Smooth muscle cell (in vitro differentiated cells): ENCODE measurements around the gene MDM1. TPM values are rescaled to one million over a fixed set of nuclear protein-coding genes. Genes with fewer than 3 reads are reported as not detected.

Experiments used
- DNase-seq: peaks from one replicate; lab custom pipeline; 2025; ENCODE audit not compliant: unreplicated experiment; lab: John Stamatoyannopoulos, UW
- H2AFZ ChIP-seq: fragments of 200-600 bp; sonication (generic); 2 replicates; pipeline ENCODE4 v1.6.0; 2016; ENCODE audit warnings: antibody characterized with exemption, low read depth, mild to moderate bottlenecking
- H3F3A ChIP-seq: fragments of 200-600 bp; sonication (generic); 2 replicates; pipeline ENCODE4 v1.6.0; 2017; ENCODE audit warnings: antibody characterized with exemption, low read depth
- H3K27ac ChIP-seq: fragments of 200-600 bp; sonication (generic); 2 replicates; pipeline ENCODE4 v1.5.1; 2016; ENCODE audit warnings: low read depth, mild to moderate bottlenecking
- H3K27me3 ChIP-seq: fragments of 200-600 bp; sonication (generic); 2 replicates; pipeline ENCODE4 v1.6.1; 2016; ENCODE audit warnings: low read depth, mild to moderate bottlenecking
- H3K36me3 ChIP-seq: fragments of 200-600 bp; sonication (generic); 2 replicates; pipeline ENCODE4 v1.5.1; 2016; ENCODE audit warnings: low read depth
- H3K4me1 ChIP-seq: fragments of 200-600 bp; sonication (generic); 2 replicates; pipeline ENCODE4 v1.5.1; 2016; ENCODE audit warnings: low read depth
- H3K4me2 ChIP-seq: fragments of 200-600 bp; sonication (generic); 2 replicates; pipeline ENCODE4 v1.6.0; 2016; ENCODE audit warnings: mild to moderate bottlenecking
- H3K4me3 ChIP-seq: fragments of 200-600 bp; sonication (generic); 2 replicates; pipeline ENCODE4 v1.5.1; 2016; ENCODE audit warnings: mild to moderate bottlenecking
- H3K79me2 ChIP-seq: fragments of 200-600 bp; sonication (generic); 2 replicates; pipeline ENCODE4 v1.6.0; 2016; ENCODE audit warnings: low read depth, mild to moderate bottlenecking
- H3K9ac ChIP-seq: fragments of 200-600 bp; sonication (generic); 2 replicates; pipeline ENCODE4 v1.6.0; 2016; ENCODE audit warnings: low read depth
- H3K9me3 ChIP-seq: fragments of 200-600 bp; sonication (generic); replicated peaks from 2 replicates; pipeline ENCODE4 v1.5.1; 2016; ENCODE audit warnings: low read depth
- H4K20me1 ChIP-seq: fragments of 200-600 bp; sonication (generic); 2 replicates; pipeline ENCODE4 v1.6.0; 2016; ENCODE audit warnings: low read depth
- CTCF ChIP-seq: fragments of 200-600 bp; sonication (generic); IDR thresholded peaks from 2 replicates; pipeline ENCODE4 v1.5.1; 2017; ENCODE audit warnings: borderline replicate concordance, mild to moderate bottlenecking, antibody characterized with exemption; ENCODE audit not compliant: insufficient read depth, poor library complexity, severe bottlenecking
- WGBS: methylation state at CpG from one replicate; pipeline ENCODE4 v1.1.7; 2016; ENCODE audit warnings: low lambda C conversion rate; 5-methylcytosine and 5-hydroxymethylcytosine counted together
- polyA plus RNA-seq: library from polyadenylated mRNA; unstranded; fragments of >200 nt; fragmentation: Nextera tagmentation; extraction: Ambion mirVana; gene quantifications from 2 replicates; pipeline ENCODE4 v1.2.1, GENCODE V29; 2016
- total RNA-seq: library from RNA; depleted of rRNA; stranded (reverse); fragments of >200 nt; gene quantifications from 2 replicates; pipeline ENCODE4 v1.2.3, GENCODE V29; 2014

The MDM1 gene
- total and polyA plus RNA-seq, 2 experiments from 2014 or later, result 5.4 to 15.9 TPM

- H3K4me3 ChIP-seq, result no peak overlapping the region
- no peaks in the 10 kb centered on the region for H3K27me3 ChIP-seq
- H3K4me1 ChIP-seq, result no peaks in the 10 kb centered on the region
- no peaks in the 10 kb centered on the region for H4K20me1 ChIP-seq
- no peak overlapping the region for H3K27ac ChIP-seq
- no peak overlapping the region for H3K9ac ChIP-seq
- H2AFZ ChIP-seq, result no peak overlapping the region
- no peaks in the 10 kb centered on the region for H3K79me2 ChIP-seq
- DNase-seq, result no peak
- no peak overlapping the region for H3K4me2 ChIP-seq
- no peak for TF ChIP-seq CTCF
- no peaks in the 10 kb centered on the region for H3K9me3 ChIP-seq
- no peaks in the 10 kb centered on the region for H3K36me3 ChIP-seq
- H3F3A ChIP-seq, result no peaks in the 10 kb centered on the region
These were observed 63.2 kb downstream of the MDM1 start for GRCh38 chr12:68268967-68269366.

- no peak overlapping the region for H3K27ac ChIP-seq
- H3K4me2 ChIP-seq, result no peak overlapping the region
- H2AFZ ChIP-seq, result no peak overlapping the region
- H3K9me3 ChIP-seq, result no peaks in the 10 kb centered on the region
- H4K20me1 ChIP-seq, result no peaks in the 10 kb centered on the region
- no peaks in the 10 kb centered on the region for H3K36me3 ChIP-seq
- H3K9ac ChIP-seq, result no peak overlapping the region
- H3K79me2 ChIP-seq, result no peaks in the 10 kb centered on the region
- H3K4me3 ChIP-seq, result no peak overlapping the region
- H3F3A ChIP-seq, result no peaks in the 10 kb centered on the region
- 70% methylated on average over 6 of the region's 6 CpGs for WGBS
- H3K4me1 ChIP-seq, result no peaks in the 10 kb centered on the region
- no peak for DNase-seq
- no peaks in the 10 kb centered on the region for H3K27me3 ChIP-seq
- TF ChIP-seq CTCF, result no peak
These were observed 64.2 kb downstream of the MDM1 start for GRCh38 chr12:68267892-68268396.

- no peaks in the 10 kb centered on the region for H4K20me1 ChIP-seq
- no peak overlapping the region for H3K4me2 ChIP-seq
- H3K4me1 ChIP-seq, result no peaks in the 10 kb centered on the region
- H3K36me3 ChIP-seq, result no peaks in the 10 kb centered on the region
- no peak overlapping the region for H2AFZ ChIP-seq
- no peaks in the 10 kb centered on the region for H3K79me2 ChIP-seq
- no peak overlapping the region for H3K27ac ChIP-seq
- no peak for TF ChIP-seq CTCF
- H3K9ac ChIP-seq, result no peak overlapping the region
- no peaks in the 10 kb centered on the region for H3K27me3 ChIP-seq
- 93% methylated on average over 1 of the region's 2 CpGs for whole genome bisulfite sequencing
- DNase-seq, result no peak
- H3K9me3 ChIP-seq, result no peaks in the 10 kb centered on the region
- H3F3A ChIP-seq, result no peaks in the 10 kb centered on the region
- H3K4me3 ChIP-seq, result no peak overlapping the region
These were observed 67.3 kb downstream of the MDM1 start for GRCh38 chr12:68264857-68265256.

GRCh38 chr12:68264158-68264855 lies 67.9 kb downstream of the MDM1 start:
- no peak overlapping the region for H3K27ac ChIP-seq

More at GRCh38 chr12:68264158-68264855, 67.9 kb downstream of the MDM1 start:
- H3F3A ChIP-seq, result no peaks in the 10 kb centered on the region
- TF ChIP-seq CTCF, result no peak
- peaks cover 2% of the 10 kb centered on the region for H3K4me1 ChIP-seq
- H2AFZ ChIP-seq, result no peak overlapping the region
- H3K9ac ChIP-seq, result no peak overlapping the region
- H3K4me3 ChIP-seq, result no peak overlapping the region
- H3K9me3 ChIP-seq, result no peaks in the 10 kb centered on the region
- 86% methylated on average over 5 of the region's 7 CpGs for WGBS
- no peaks in the 10 kb centered on the region for H4K20me1 ChIP-seq
- H3K4me2 ChIP-seq, result no peak overlapping the region
- no peak for DNase-seq
- no peaks in the 10 kb centered on the region for H3K27me3 ChIP-seq
- no peaks in the 10 kb centered on the region for H3K79me2 ChIP-seq
- no peaks in the 10 kb centered on the region for H3K36me3 ChIP-seq
